Activated CD8-positive, alpha-beta memory T cell treated with anti-CD3 and anti-CD28 coated beads, Interleukin-2, amount 50 U/mL, for 24 hours (primary cell): ENCODE data around the gene BLOC1S3.

ENCODE experiments used
- DNase-seq: peaks from one replicate; pipeline ENCODE4 v3.0.0-alpha.2; 2020; ENCODE audit errors: extremely low read depth

BLOC1S3 gene, protein sequence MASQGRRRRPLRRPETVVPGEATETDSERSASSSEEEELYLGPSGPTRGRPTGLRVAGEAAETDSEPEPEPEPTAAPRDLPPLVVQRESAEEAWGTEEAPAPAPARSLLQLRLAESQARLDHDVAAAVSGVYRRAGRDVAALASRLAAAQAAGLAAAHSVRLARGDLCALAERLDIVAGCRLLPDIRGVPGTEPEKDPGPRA

DNA sequence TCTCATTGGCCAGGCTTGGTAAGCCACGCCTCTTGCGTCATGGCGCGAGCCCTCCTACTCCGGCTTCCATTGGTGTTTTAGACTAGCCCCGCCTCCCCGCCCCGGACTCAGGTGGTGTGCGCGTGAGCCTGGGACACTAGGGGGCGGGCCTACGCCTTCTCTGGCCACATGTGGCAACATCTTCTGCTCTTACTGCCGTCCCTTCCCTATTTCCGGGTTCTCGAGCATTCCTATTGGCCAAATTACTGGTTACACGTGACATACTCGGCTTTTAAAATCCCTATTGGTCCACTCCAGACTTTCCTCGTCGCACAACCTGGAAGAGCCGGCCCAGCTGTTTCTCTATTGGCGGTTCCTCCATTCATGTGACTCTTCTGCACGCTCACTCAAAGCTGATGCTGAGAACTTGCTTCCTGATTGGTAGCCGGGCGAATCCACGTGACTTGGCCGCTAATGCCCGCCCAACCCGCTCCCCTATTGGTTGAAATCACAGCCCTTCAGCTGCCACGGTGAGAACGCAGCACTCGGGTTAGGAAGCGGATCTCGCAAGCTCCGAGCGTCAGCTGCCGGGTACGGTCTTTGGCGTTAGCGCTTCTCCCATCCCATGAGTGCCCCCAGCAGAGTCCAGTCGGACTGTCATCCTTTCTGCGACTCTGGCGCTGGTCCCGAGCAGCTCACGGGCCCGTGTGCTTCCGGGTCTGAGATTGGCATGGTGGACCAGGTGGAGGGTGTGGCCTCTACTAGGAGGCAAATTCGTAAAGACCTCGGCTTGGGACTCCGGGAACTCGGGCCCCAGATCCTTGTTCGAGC is at the start of gene BLOC1S3:
TSS of gene BLOC1S3 (plus strand) at position 523 of the 810 bp plus-strand sequence. CDS start 513 bp downstream, outside the sequence.
- DNase-seq: peak; percentile 99

DNA sequence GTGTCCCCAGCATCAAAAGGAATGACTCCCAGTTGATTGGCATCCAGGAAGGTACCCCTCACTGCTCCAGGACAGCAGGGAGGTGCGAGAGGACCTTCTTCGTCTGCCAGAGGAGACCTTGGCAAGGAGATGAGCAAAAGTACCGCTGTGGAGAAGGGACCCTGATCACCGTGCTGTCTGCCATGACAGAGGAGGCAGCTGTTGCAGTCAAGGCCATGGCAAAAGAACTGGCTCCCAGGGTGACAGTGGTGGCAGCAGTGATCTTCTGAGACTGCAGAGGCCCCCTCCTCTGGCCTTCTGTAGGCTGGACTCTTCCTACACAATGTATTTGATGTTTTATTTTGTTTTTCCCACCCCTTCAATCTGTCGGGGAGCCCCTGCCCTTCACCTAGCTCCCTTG is 49.8 kb upstream of the BLOC1S3 start:
- no peak for DNase-seq

DNA sequence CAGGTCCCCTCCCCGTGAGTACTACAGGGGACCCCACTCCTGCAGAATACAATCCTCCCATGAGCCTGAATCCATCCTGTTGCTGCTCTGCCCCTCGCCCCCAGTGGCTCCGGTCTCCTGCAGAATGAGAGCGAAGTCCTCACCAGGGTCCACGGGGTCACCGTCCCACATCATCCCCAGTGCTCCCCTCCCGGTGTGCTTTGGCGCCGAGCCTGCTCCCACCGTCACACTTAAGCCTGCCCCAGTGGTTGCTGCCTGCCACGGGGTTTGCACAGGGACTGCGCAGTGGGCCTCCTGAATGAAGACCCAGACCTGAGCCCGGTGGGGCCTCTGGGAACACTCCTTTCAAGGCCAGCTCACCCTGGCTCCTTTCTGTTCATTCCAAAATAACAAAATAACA is 48.3 kb upstream of the BLOC1S3 start:
- DNase-seq: no peak

GRCh38 chr19:45130888-45131615 is 47.5 kb upstream of the BLOC1S3 start:
- DNase-seq: no peak

DNA sequence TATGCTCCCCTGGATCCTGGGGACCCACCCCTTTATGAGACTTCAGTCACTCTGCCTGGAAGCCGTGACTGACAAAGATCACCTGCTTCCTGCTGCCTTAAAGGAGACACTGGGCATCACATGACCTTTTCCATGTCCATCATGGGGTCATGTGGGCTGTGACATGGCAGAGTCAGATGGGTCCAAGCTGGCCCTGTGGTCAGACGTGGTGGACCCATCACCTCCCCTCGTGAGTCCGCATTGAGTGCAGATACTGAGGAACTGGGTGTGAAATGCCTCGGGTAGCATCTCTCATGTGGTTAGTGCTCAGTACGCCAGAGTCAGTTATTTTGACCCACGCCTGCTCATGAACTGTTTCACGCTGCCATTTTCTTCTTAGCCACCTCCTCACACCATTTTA is 44.9 kb upstream of the BLOC1S3 start:
- DNase-seq: no peak

- DNase-seq: no peak
Observed at GRCh38 chr19:45135176-45135885, 43.3 kb upstream of the BLOC1S3 start.

DNA sequence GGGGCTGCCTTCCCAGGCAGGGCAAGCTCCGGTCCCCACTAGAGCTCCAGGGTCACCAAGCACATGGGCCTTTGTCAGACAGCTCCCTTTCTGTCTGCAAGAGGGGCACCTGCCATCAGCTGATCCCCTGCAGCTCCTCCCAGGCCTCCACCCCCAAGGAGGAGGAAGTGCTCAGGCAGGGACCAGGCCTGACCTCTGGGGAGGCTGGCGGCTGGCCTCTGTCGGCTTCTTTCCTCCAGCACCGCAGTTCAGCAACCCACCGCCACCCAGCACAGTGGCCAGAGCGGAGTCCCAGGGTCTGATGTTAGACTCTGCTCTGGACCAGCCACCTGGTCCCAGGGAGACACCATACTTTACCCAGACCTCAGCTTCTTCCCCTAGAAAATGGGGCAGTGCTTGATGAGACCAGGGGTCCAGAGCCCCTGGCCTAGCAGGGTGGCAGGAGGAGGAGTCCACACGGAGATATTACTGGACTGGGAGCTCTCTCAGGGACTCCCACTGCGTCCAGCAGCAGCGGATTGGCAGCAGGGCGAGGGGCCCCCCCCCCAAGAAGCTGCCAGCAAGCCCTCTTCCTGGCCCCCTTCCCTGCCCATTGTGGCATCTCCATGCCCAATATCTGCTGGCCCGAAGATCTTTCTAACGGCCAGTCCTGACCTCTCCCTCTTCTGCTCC is 41.9 kb upstream of the BLOC1S3 start:
- no peak for DNase-seq

DNA sequence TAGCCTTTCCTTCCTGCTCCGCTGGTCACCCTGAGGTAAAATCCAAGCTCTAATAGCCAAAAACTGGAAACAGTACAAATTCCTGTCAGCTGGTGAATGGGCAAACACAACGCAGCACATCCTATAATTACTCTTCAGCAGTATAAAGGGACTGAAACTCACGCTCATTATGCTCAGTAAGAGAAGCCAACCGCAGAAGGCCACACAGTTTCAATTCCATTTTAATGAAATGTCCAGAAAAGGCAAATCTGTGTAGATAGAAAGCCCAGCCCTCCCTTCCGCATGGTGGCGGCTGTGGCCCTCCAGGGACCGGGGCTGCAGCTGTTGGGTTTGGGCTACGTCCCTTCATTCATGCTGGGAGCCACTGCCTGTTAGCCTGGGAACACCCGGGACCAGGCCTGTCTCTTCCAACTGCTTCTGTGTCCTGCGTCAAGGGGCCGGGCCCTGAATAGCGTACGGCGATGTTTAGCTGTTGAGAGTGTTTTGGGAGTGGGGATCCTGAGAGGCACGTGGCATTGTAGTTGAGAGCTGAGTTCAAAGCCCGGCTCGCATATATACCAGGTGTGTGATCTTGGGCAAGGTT is 41.3 kb upstream of the BLOC1S3 start:
- DNase-seq: no peak

DNA sequence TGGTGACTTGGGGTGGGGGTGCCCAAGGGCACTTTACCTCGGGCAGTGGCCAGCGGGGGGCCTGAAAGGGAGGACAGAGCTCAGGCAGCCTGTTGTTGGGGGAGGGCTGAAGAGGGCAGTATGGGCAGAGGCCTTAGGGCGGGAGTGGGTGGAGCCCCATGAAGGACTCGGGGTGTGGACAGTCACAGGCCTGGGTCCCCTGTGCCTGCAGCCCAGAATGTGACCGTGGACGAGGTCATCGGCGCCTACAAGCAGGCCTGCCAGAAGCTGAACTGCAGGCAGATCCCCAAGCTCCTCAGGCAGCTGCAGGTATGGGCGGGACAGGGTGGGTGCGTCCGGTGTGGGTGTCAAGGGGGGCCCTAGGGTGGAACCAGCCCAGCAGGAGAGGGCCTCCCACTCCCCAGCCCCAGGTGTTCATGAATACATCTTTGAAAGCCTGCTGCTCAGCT is 40.3 kb upstream of the BLOC1S3 start:
- DNase-seq: no peak

DNA sequence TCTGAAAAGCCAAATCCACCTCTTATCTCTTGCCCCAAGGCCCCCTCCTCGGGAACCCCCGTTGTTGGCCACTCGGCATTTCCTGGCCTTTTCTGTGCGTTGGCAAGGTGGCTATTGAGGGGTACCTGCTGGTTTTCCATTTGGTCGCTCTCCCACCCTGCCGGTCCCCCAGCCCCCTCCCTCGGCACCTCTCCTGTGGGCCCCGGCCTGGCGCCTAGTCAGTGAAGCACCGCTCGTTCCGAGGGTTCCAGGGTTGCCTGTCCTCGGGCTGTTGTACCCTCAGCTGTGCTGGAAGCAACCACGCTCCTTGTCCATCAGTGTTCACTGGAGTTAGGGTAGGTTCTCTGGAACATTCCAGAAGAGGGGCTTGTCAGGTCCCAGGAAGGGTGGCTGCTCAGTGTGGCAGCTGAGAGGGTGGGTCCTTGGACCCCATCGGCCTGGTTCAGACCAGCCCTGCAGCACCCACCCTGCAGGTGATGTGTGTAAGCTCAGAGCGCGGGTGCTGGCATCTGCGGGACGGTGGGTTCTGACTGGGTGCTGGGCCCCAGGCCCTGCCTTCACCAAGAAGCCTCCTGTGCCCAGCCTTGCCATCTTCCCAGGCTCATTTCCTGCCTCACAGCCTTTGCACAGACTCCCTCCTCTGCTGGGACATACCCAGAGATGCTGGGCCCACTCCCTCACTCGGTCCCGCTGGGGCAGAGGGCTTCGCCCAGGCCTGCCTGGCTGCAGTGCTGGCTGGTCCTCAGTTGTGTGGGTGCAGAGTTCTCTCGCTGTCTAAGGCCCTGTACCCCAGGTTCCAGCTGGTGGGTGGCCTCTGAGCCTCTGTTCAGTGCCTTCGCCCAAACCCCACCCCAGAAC is 39.1 kb upstream of the BLOC1S3 start:
- DNase-seq: no peak

GRCh38 chr19:45140144-45140503 is 38.5 kb upstream of the BLOC1S3 start:
- no peak for DNase-seq

DNA sequence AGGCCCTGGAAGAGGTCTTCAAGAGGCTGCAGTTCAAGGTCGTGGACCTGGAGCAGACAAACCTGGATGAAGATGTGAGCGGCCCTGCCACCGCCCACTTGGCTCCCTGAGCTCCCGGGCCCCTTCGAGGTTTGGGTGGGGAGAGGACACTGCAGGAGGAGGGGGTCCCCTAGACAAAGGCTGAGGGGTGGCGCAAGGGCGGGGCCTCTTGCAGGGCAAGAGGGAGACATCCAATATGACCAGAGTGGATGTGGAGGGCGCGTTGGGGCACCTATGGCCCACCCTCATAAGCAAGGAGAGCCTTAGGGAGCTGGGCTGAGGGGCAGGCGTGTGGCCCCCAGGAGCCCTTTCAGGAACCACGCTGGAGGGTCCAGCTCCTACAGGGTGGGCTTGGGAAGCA is 38.1 kb upstream of the BLOC1S3 start:
- DNase-seq: no peak

GRCh38 chr19:45141203-45141900 is 37.2 kb upstream of the BLOC1S3 start:
- no peak for DNase-seq

DNA sequence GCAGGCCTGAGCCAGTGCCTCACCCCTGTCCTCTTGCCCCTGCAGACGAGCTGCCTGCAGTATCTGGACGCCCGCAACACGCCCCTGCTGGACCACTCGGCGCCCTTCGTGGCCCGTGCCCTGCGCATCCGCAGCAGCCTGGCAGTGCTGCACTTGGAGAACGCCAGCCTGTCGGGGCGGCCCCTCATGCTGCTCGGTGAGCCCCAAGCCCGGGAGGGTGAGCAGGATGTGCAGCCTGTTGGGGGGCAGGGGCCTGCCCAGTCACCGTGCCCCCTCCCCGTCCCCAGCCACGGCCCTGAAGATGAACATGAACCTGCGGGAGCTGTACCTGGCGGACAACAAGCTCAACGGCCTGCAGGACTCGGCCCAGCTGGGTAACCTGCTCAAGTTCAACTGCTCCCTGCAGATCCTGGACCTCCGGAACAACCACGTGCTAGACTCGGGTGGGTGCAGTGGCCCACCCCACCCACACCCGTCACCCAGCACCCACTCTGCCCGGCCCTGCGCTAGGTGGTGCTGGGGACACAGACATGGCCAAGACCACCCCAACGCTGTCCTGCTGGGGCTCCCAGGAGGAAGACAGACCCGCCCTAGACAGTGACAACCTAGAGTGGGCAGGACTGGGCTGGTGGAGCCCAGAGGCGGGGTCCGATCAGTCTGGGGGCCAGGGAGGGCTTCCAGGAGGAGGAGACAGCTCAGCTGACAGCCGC is 36.4 kb upstream of the BLOC1S3 start:
- no peak for DNase-seq

DNA sequence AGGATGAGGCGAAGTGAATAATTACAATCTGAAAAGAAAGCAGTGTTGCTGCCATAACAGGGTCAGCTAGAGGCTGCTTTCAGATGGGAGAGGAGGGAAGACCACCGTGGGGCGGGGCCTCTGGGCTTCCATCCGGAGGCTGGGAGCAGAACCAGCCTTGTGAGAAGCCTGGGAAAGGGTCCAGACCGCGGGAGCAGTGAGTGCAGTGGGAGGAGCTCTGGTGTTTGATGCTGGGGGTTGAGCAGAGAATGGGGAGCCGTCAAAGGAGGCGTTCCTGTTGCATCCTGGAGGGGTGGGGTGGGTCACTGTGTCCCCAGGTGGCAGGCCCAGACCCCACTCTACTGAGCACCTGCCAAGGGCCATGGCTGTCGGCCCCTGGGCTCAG is 35.9 kb upstream of the BLOC1S3 start:
- DNase-seq: no peak

DNA sequence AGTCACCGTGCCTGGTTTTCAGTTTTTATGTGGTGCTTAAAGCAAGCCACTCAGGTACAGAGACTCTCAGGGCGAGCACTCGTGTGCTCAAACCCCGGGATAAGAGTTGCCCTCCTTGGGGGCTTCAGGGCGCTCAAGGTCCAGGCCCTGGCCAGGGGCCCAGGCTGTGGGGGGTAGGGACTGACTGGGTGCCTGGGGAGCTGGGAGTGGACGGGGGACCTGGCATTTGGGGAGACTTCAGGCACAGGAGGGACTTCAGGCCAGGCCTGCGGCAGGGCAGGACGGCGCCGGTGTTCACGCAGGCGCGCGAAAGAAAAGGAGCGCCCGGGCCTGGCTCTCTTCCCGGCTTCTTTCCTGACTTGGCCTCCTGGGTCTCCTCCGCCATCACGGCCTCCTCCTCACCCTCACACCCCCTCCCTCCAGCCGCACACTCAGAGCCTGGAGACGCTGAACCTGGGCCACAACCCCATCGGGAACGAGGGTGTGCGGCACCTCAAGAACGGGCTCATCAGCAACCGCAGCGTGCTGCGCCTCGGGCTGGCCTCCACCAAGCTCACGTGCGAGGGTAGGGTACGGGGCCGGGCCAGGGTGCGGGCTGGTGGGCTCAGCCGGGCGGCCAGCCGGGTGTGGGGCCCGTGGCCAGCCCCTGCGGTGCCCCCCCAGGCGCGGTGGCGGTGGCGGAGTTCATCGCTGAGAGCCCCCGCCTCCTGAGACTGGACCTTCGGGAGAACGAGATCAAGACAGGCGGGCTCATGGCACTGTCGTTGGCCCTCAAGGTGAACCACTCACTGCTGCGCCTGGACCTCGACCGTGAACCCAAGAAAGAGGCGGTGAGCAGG is 33.9 kb upstream of the BLOC1S3 start:
- DNase-seq: no peak

DNA sequence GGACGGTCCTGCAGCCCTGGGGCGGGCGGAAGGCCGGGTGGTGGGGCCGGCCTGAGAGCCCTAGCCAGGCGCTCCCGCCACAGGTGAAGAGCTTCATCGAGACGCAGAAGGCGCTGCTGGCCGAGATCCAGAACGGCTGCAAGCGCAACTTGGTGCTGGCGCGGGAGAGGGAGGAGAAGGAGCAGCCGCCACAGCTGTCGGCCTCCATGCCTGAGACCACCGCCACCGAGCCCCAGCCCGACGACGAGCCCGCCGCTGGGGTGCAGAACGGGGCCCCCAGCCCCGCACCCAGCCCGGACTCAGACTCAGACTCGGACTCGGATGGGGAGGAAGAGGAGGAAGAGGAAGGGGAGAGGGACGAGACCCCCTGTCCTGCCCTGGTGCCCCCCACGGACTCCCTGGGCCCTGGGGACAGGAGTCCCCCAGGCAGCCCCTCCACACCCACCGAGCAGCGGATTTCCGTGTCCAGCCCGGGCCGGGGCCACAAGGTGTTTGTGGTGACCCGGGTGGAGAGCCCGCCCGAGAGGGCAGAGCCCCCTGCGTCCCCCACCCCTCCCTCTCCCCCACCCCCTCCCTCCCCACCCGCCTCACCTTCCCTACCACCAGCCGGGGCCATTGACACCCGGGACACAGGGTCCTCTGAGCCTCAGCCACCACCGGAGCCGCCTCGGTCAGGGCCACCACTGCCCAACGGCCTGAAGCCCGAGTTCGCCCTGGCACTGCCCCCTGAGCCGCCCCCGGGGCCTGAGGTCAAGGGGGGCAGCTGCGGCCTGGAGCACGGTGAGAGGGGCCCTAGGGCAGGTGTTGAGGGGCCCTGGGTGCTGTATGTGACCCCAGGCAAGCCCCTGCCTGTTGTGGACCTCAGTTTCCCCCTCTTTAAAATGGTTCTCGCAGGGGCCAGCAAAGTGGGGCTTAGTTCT is 33.1 kb upstream of the BLOC1S3 start:
- DNase-seq: no peak
